Measurements from ENCODE around the gene MED9.

GRCh38 chr17:17437893-17438292, 38.9 kb upstream of the MED9 start:
- TF ChIP-seq, protein P1, sequence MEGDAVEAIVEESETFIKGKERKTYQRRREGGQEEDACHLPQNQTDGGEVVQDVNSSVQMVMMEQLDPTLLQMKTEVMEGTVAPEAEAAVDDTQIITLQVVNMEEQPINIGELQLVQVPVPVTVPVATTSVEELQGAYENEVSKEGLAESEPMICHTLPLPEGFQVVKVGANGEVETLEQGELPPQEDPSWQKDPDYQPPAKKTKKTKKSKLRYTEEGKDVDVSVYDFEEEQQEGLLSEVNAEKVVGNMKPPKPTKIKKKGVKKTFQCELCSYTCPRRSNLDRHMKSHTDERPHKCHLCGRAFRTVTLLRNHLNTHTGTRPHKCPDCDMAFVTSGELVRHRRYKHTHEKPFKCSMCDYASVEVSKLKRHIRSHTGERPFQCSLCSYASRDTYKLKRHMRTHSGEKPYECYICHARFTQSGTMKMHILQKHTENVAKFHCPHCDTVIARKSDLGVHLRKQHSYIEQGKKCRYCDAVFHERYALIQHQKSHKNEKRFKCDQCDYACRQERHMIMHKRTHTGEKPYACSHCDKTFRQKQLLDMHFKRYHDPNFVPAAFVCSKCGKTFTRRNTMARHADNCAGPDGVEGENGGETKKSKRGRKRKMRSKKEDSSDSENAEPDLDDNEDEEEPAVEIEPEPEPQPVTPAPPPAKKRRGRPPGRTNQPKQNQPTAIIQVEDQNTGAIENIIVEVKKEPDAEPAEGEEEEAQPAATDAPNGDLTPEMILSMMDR (IDR thresholded peaks at IDR 0.05): no peak
- no peak for TF ChIP-seq POLR2A (IDR thresholded peaks at IDR 0.05)

All from body of pancreas (tissue), 4 donors.